Loucy (cell line): Measurements from ENCODE around the gene NCMAP.

Source experiments
- CTCF ChIP-seq: fragments of 200-600 bp; sonication (generic); conservative IDR thresholded peaks from 2 replicates; pipeline ENCODE4 v1.5.1; 2014; ENCODE audit warnings: mild to moderate bottlenecking, antibody characterized with exemption, low read length
- EZH2phosphoT487 ChIP-seq: fragments of 200-600 bp; IDR thresholded peaks from 2 replicates; pipeline ENCODE4 v1.6.1; 2018; ENCODE audit warnings: antibody characterized with exemption, mild to moderate bottlenecking, moderate library complexity, borderline replicate concordance

GRCh38 chr1:24557711-24558131 lies 1.8 kb downstream of the NCMAP start:
- TF ChIP-seq CTCF (no peak), EZH2phosphoT487 (no peak)
